ENCODE data around the gene FANCM. TPM values are rescaled to one million over a fixed set of nuclear protein-coding genes. Genes with fewer than 3 reads are reported as not detected.

The FANCM gene
- total RNA-seq: 11.1 and 11.6 TPM in 2 replicates
- long read RNA-seq, partial matches to known transcripts: 74 of 99 reads
- long read RNA-seq, other reads (novel, unspliced or antisense): 17 of 99 reads

- Mint-ChIP-seq H3K9me3 (ENCODE audit: low read depth) (no peaks in the 10 kb centered on the region), H3K27me3 (no peaks in the 10 kb centered on the region), H3K27ac (peak within 1 kb of the TSS; percentile 99), H3K36me3 (ENCODE audit: insufficient read depth) (no peaks in the 10 kb centered on the region), H3K4me1 (ENCODE audit: low read depth) (peaks cover 27% of the 10 kb centered on the region), H3K4me3 (ENCODE audit: low read depth) (peak within 1 kb of the TSS; percentile 96)
- TF ChIP-seq, protein P1, sequence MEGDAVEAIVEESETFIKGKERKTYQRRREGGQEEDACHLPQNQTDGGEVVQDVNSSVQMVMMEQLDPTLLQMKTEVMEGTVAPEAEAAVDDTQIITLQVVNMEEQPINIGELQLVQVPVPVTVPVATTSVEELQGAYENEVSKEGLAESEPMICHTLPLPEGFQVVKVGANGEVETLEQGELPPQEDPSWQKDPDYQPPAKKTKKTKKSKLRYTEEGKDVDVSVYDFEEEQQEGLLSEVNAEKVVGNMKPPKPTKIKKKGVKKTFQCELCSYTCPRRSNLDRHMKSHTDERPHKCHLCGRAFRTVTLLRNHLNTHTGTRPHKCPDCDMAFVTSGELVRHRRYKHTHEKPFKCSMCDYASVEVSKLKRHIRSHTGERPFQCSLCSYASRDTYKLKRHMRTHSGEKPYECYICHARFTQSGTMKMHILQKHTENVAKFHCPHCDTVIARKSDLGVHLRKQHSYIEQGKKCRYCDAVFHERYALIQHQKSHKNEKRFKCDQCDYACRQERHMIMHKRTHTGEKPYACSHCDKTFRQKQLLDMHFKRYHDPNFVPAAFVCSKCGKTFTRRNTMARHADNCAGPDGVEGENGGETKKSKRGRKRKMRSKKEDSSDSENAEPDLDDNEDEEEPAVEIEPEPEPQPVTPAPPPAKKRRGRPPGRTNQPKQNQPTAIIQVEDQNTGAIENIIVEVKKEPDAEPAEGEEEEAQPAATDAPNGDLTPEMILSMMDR (IDR thresholded peaks at IDR 0.05; ENCODE audit: unreplicated experiment): no peak
- DNase-seq (ENCODE audit: low spot score, unreplicated experiment): peak; percentile 62
Observed at GRCh38 chr14:45135659-45136395, at the start of gene FANCM. FANCM (plus strand) TSS chr14:45135930; CDS start chr14:45136032, 102 bp downstream.

DNA sequence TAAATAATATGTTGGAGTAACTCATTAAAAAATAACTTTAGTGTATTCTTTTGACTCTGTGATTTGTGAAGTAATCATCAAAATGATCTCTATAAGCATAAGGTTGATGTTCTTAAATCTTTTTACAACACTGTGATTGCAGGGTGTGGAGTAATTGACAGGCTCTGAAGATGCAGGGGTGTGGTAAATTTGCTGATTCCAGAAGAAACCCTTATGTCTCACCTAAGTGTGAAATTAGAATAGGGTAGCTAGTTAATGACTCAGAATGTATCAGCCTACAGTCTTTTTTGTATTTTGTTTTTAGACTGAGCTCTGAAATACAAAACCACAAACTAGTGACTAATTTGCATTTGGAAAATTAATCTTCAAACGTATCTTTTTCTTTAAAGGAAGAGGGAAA lies 45.9 kb upstream of the FANCM start:
- peaks cover 6% of the 10 kb centered on the region for H3K36me3 Mint-ChIP-seq (ENCODE audit: insufficient read depth)
- no peak overlapping the region for H3K4me3 Mint-ChIP-seq (ENCODE audit: low read depth)
- no peaks in the 10 kb centered on the region for H3K27me3 Mint-ChIP-seq
- TF ChIP-seq, protein P1 (IDR thresholded peaks at IDR 0.05; ENCODE audit: unreplicated experiment): no peak
- peaks cover 31% of the 10 kb centered on the region for H3K4me1 Mint-ChIP-seq (ENCODE audit: low read depth)
- no peak for DNase-seq (ENCODE audit: low spot score, unreplicated experiment)
- H3K9me3 Mint-ChIP-seq (ENCODE audit: low read depth): no peaks in the 10 kb centered on the region
- no peak overlapping the region for H3K27ac Mint-ChIP-seq

- peaks cover 16% of the 10 kb centered on the region for H3K36me3 Mint-ChIP-seq (ENCODE audit: insufficient read depth)
- no peaks in the 10 kb centered on the region for H3K27me3 Mint-ChIP-seq
- H3K9me3 Mint-ChIP-seq (ENCODE audit: low read depth): no peaks in the 10 kb centered on the region
- no peak overlapping the region for H3K4me3 Mint-ChIP-seq (ENCODE audit: low read depth)
- no peak for DNase-seq (ENCODE audit: low spot score, unreplicated experiment)
- H3K4me1 Mint-ChIP-seq (ENCODE audit: low read depth): peaks cover 19% of the 10 kb centered on the region
- TF ChIP-seq, protein P1 (IDR thresholded peaks at IDR 0.05; ENCODE audit: unreplicated experiment): no peak
- no peak overlapping the region for H3K27ac Mint-ChIP-seq
Observed at GRCh38 chr14:45091710-45092109, 44.0 kb upstream of the FANCM start.

DNA sequence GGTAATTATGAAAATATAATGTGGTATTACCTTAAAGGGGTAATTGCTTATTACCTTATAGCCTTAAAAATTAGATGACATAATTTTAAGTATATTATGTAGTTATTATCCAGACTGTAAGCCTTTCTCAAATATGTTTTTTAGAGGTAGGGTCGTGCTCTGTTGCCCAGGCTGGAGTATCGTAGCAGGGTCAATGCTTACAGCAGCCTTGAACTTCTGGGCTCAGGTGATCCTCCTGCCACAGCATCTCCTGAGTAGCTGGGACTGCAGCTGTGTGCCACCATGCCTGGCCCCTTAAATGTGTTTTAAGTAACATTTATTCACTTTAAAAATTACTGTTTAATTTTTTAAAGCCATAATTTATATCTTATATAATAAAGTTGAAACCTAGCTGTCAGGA lies 41.5 kb upstream of the FANCM start:
- Mint-ChIP-seq H3K4me1 (ENCODE audit: low read depth) (peaks cover 9% of the 10 kb centered on the region), H3K36me3 (ENCODE audit: insufficient read depth) (peaks cover 25% of the 10 kb centered on the region), H3K9me3 (ENCODE audit: low read depth) (no peaks in the 10 kb centered on the region), H3K27ac (no peak overlapping the region), H3K4me3 (ENCODE audit: low read depth) (no peak overlapping the region), H3K27me3 (no peaks in the 10 kb centered on the region)
- TF ChIP-seq, protein P1 (IDR thresholded peaks at IDR 0.05; ENCODE audit: unreplicated experiment): no peak
- DNase-seq (ENCODE audit: low spot score, unreplicated experiment): no peak

DNA sequence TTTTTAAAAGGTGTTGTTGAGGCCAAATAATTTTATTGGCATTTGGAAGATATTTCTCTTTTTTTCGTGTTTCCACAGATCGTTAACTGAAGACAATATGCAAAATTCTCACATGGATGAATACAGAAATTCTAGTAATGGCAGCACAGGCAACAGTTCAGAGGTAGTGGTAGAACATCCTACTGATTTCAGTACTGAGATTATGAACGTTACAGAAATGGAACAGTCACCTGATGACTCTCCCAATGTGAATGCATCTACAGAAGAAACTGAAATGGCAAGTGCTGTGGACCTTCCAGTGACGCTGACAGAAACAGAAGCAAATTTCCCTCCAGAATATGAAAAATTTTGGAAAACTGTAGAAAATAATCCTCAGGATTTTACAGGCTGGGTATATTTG lies 40.6 kb upstream of the FANCM start:
- no peak for DNase-seq (ENCODE audit: low spot score, unreplicated experiment)

More for the DNA sequence above, 40.6 kb upstream of the FANCM start:
- peaks cover 6% of the 10 kb centered on the region for H3K4me1 Mint-ChIP-seq (ENCODE audit: low read depth)
- no peaks in the 10 kb centered on the region for H3K9me3 Mint-ChIP-seq (ENCODE audit: low read depth)
- H3K4me3 Mint-ChIP-seq (ENCODE audit: low read depth): no peak overlapping the region
- H3K27me3 Mint-ChIP-seq: no peaks in the 10 kb centered on the region
- no peak overlapping the region for H3K27ac Mint-ChIP-seq
- TF ChIP-seq, protein P1 (IDR thresholded peaks at IDR 0.05; ENCODE audit: unreplicated experiment): no peak
- peaks cover 25% of the 10 kb centered on the region for H3K36me3 Mint-ChIP-seq (ENCODE audit: insufficient read depth)
